ENCODE measurements around the gene C10orf90. TPM values are rescaled to one million over a fixed set of nuclear protein-coding genes. Genes with fewer than 3 reads are reported as not detected.

Gene C10orf90
- total and polyA plus RNA-seq, 2 of the 8 experiments (the other 6 are each of a cell fraction or from before 2014, with no cell fraction given), result 0.21 TPM; not detected in 1

GRCh38 chr10:126509182-126509581 is 161.3 kb downstream of the C10orf90 start:
- no peak overlapping the region for H4K91ac ChIP-seq (replicated peaks; ENCODE audit: insufficient read length, low read length)
- ChIA-PET CTCF (ENCODE audit: partially characterized antibody) (interaction anchor here (0.6 kb wide), 1 partner anchor 18 kb away, joined by 3 read pairs; no protein-coding TSS in a partner anchor), POLR2A (ENCODE audit: partially characterized antibody) (no interaction called here)
- no peak overlapping the region for H2BK15ac ChIP-seq (ENCODE audit: low read length)
- H3K23me2 ChIP-seq (ENCODE audit: low read depth, low read length), result peaks cover 2% of the 10 kb centered on the region; the same call in 1 of the 2 replicates
- no peak overlapping the region for H3K4ac ChIP-seq (replicated peaks; ENCODE audit: insufficient read length, low read depth, low read length)
- H4K20me1 ChIP-seq (replicated peaks in 1 of 2; ENCODE audit: control insufficient read depth in 1 of 2, insufficient read depth in 2 of 2, low read length in 2 of 2), result no peaks in the 10 kb centered on the region
- no peak overlapping the region for H2AFZ ChIP-seq (ENCODE audit: low read length)
- no peaks in the 10 kb centered on the region for H3K27me3 ChIP-seq (replicated peaks in 1 of 4; ENCODE audit: control insufficient read depth in 3 of 4, extremely low read depth in 1 of 4, insufficient read depth in 3 of 4, low read length in 3 of 4)
- H4K8ac ChIP-seq (ENCODE audit: extremely low read depth, insufficient read depth, low read length), result no peak overlapping the region
- H3K56ac ChIP-seq (replicated peaks; ENCODE audit: insufficient read length, low read depth, low read length), result no peak overlapping the region
- no peak overlapping the region for H3K18ac ChIP-seq (ENCODE audit: extremely low read depth, low read length)
- no peak overlapping the region for H3K9ac ChIP-seq (replicated peaks in 1 of 4; ENCODE audit: extremely low read depth in 1 of 4, low read depth in 3 of 4, low read length in 3 of 4)
- H3K79me1 ChIP-seq (ENCODE audit: low read depth, low read length), result no peaks in the 10 kb centered on the region
- no peak overlapping the region for H3K23ac ChIP-seq (ENCODE audit: insufficient read length)
- DNase-seq (ENCODE audit: low read depth in 1 of 2, low spot score in 2 of 2), result no peak
- no peak overlapping the region for H2AK5ac ChIP-seq (ENCODE audit: low read depth, low read length)
- H3K36me3 ChIP-seq (ENCODE audit: control insufficient read depth in 2 of 4, insufficient read depth in 4 of 4, low read length in 3 of 4), result no peaks in the 10 kb centered on the region
- no peak overlapping the region for H2BK12ac ChIP-seq (ENCODE audit: low read depth, low read length)
- H3K79me2 ChIP-seq (ENCODE audit: control insufficient read depth in 1 of 2, insufficient read depth in 2 of 2, low read length in 2 of 2), result no peaks in the 10 kb centered on the region
- no peak overlapping the region for H2BK120ac ChIP-seq (replicated peaks; ENCODE audit: low read depth, low read length)
- TF ChIP-seq GTF2F1 (IDR thresholded peaks at IDR 0.05; ENCODE audit: borderline replicate concordance, low read depth, low read length) (no peak), BRCA1 (IDR thresholded peaks at IDR 0.05; ENCODE audit: low read depth, low read length) (no peak), GABPA (IDR thresholded peaks at IDR 0.05; ENCODE audit: borderline replicate concordance, insufficient read depth, low read length) (no peak), SIRT6 (IDR thresholded peaks at IDR 0.05; ENCODE audit: low read length) (no peak), HDAC6 (IDR thresholded peaks at IDR 0.05; ENCODE audit: low read depth, low read length) (no peak), TAF1 (IDR thresholded peaks at IDR 0.05; ENCODE audit: low read depth, low read length) (no peak), FOSL1 (IDR thresholded peaks at IDR 0.05; ENCODE audit: insufficient read depth, low read depth, low read length) (no peak), SIN3A (conservative IDR thresholded peaks at IDR 0.05 in 1 of 2, IDR thresholded peaks at IDR 0.05 in 1 of 2; ENCODE audit: low read depth in 1 of 2, low read length in 2 of 2) (no peak), SRF (IDR thresholded peaks at IDR 0.05; ENCODE audit: low read depth, low read length) (no peak)
- no peak overlapping the region for H4K5ac ChIP-seq (ENCODE audit: insufficient read length, low read depth, low read length)
- H3K14ac ChIP-seq (ENCODE audit: insufficient read length), result no peak overlapping the region
- no peak overlapping the region for H2BK20ac ChIP-seq (ENCODE audit: low read length)
- no peaks in the 10 kb centered on the region for H3K4me1 ChIP-seq (replicated peaks in 1 of 4; ENCODE audit: control insufficient read depth in 3 of 4, insufficient read depth in 4 of 4, low read length in 3 of 4)
- H3K27ac ChIP-seq (ENCODE audit: low read depth, low read length), result no peak overlapping the region
- H3K4me2 ChIP-seq (ENCODE audit: insufficient read depth in 1 of 2, low read depth in 2 of 2, low read length in 2 of 2), result no peak overlapping the region
- no peak overlapping the region for H3K4me3 ChIP-seq (ENCODE audit: extremely low read depth in 1 of 4, insufficient read depth in 2 of 4, low read depth in 3 of 4, low read length in 4 of 4)
- no peak for FAIRE-seq
- 90% methylated on average over 2 of the region's 2 CpGs; no CpG with 5 or more reads in 1 of the 2 experiments for WGBS, 2 experiments (ENCODE audit: extremely low coverage in 1 of 2, insufficient coverage in 1 of 2, insufficient read length in 1 of 2, insufficient replicate concordance in 2 of 2, low coverage in 1 of 2, low lambda C conversion rate in 2 of 2, missing lambda C conversion rate in 1 of 2)
- H2BK5ac ChIP-seq (ENCODE audit: low read depth, low read length), result no peak overlapping the region
- H3K9me3 ChIP-seq (ENCODE audit: insufficient read depth in 2 of 2, low read depth in 1 of 2, low read length in 1 of 2), result no peaks in the 10 kb centered on the region

Data from H1 (cell line).